ENCODE results near the gene SRGAP1. TPM values are rescaled to one million over a fixed set of nuclear protein-coding genes. Genes with fewer than 3 reads are reported as not detected.

The SRGAP1 gene
- total RNA-seq, 1 donor from 2014 or later = 2.3 TPM

DNA sequence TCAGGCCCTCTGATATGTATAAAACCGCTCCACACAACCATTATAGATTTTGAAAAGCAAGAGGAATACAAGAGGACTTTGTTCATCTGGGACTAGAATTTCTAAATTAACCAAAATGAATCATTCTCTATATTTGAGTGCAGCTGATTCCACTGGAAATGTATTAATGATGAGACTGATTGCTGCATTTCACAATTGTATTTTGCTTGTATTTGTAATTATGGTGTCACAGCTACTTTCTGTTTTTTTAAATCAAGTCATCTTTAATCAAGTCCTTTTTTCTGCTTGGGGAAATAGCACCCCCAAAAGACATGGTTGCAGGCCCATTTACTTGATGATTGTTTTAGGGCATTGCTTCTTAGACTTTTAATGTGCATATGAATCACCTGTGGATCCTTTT, 215.2 kb downstream of the SRGAP1 start:
- Histone ChIP-seq H3K4me1 (no peaks in the 10 kb centered on the region), H3K27ac (replicated peaks) (no peak overlapping the region), H3K27me3 (ENCODE audit: low read depth) (no peaks in the 10 kb centered on the region), H3K36me3 (peaks cover 7% of the 10 kb centered on the region), H3K4me3 (no peak overlapping the region), H3K9me3 (replicated peaks) (no peaks in the 10 kb centered on the region)
- DNase-seq = no peak
- intact Hi-C loops (cut with micrococcal nuclease) = no loop called here
- TF ChIP-seq, protein P1, sequence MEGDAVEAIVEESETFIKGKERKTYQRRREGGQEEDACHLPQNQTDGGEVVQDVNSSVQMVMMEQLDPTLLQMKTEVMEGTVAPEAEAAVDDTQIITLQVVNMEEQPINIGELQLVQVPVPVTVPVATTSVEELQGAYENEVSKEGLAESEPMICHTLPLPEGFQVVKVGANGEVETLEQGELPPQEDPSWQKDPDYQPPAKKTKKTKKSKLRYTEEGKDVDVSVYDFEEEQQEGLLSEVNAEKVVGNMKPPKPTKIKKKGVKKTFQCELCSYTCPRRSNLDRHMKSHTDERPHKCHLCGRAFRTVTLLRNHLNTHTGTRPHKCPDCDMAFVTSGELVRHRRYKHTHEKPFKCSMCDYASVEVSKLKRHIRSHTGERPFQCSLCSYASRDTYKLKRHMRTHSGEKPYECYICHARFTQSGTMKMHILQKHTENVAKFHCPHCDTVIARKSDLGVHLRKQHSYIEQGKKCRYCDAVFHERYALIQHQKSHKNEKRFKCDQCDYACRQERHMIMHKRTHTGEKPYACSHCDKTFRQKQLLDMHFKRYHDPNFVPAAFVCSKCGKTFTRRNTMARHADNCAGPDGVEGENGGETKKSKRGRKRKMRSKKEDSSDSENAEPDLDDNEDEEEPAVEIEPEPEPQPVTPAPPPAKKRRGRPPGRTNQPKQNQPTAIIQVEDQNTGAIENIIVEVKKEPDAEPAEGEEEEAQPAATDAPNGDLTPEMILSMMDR (IDR thresholded peaks at IDR 0.05; ENCODE audit: borderline replicate concordance) = no peak

DNA sequence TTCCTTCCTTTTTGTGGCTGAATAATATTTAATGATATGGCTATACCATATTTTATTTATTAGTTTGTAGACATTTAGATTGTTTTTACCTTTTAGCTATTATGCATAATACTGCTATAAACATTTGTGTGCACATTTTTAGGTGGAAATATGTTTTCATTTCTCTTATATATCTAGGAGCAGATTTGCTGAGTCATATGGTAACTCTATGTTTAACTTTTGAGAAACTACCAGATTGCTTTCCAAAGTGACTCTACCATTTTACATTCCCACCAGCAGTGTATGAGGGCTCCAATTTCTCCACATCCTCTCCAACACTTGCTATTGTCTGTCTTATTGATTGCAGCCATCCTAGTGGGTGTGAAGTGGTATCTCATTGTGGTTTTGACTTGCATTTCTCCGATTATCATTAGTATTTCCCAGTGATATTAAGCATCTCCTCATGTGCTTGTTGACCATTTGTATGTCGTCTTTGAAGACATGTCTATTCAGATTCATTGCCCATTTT, 217.4 kb downstream of the SRGAP1 start:
- H3K27me3 ChIP-seq (ENCODE audit: low read depth) = no peaks in the 10 kb centered on the region
- no peak for DNase-seq
- TF ChIP-seq, protein P1 (IDR thresholded peaks at IDR 0.05; ENCODE audit: borderline replicate concordance) = no peak
- H3K27ac ChIP-seq (replicated peaks) = no peak overlapping the region
- no peaks in the 10 kb centered on the region for H3K9me3 ChIP-seq (replicated peaks)
- H3K36me3 ChIP-seq = peaks cover 12% of the 10 kb centered on the region
- no peaks in the 10 kb centered on the region for H3K4me1 ChIP-seq
- H3K4me3 ChIP-seq = no peak overlapping the region
- intact Hi-C loops (cut with micrococcal nuclease) = no loop called here

DNA sequence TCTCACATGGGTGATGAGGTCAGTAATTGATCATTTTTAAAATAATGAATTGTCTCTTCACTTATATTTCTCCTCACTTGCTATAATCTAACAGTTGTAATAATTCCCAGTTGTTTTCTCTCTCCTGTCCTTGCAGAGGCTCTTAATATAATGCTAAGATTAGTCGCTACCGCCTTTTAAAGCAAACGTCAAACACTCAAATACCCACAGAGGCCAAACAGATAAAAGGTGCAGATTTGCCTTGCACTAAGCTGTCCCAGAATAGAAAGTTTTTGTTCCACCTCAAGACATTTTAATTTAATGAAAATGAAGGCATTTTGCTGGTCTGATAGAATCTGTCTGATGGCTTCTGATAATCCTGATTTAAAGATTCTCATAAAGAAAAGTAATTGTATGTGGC, 218.6 kb downstream of the SRGAP1 start:
- Histone ChIP-seq H3K36me3 (peaks cover 12% of the 10 kb centered on the region), H3K4me1 (no peaks in the 10 kb centered on the region), H3K9me3 (replicated peaks) (no peaks in the 10 kb centered on the region), H3K4me3 (no peak overlapping the region), H3K27ac (replicated peaks) (no peak overlapping the region), H3K27me3 (ENCODE audit: low read depth) (no peaks in the 10 kb centered on the region)
- TF ChIP-seq, protein P1 (IDR thresholded peaks at IDR 0.05; ENCODE audit: borderline replicate concordance) = no peak
- intact Hi-C loops (cut with micrococcal nuclease) = no loop called here
- DNase-seq = no peak

DNA sequence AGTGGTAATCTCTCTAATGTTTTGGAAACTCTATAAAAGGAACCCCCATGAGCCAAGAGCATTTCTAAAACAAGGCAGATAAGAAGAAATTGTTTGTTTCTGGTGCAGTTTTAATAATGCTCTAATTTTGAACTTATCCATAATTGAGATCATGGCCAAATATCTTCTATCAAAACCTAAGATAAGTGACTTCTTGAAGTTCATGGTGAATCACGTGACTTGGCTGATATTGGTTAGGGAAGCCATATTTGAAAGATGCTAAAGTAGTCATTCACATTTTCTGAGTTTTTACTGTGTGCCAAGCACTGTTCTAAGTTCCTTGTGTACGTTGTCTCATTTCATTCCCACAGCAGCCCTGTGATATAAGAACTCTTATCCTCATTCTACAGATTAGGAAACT, 219.7 kb downstream of the SRGAP1 start:
- DNase-seq = no peak
- intact Hi-C loops (cut with micrococcal nuclease) = no loop called here

GRCh38 chr12:64064706-64065105, 220.2 kb downstream of the SRGAP1 start:
- TF ChIP-seq, protein P1 (IDR thresholded peaks at IDR 0.05; ENCODE audit: borderline replicate concordance) = no peak
- Histone ChIP-seq H3K4me3 (no peak overlapping the region), H3K4me1 (no peaks in the 10 kb centered on the region), H3K27me3 (ENCODE audit: low read depth) (no peaks in the 10 kb centered on the region), H3K9me3 (replicated peaks) (no peaks in the 10 kb centered on the region), H3K36me3 (peaks cover 12% of the 10 kb centered on the region), H3K27ac (replicated peaks) (no peak overlapping the region)
- intact Hi-C loops (cut with micrococcal nuclease) = no loop called here
- DNase-seq = no peak

More for the DNA sequence above, 219.7 kb downstream of the SRGAP1 start:
- Histone ChIP-seq H3K27ac (replicated peaks) (no peak overlapping the region), H3K27me3 (ENCODE audit: low read depth) (no peaks in the 10 kb centered on the region), H3K4me1 (no peaks in the 10 kb centered on the region), H3K9me3 (replicated peaks) (no peaks in the 10 kb centered on the region), H3K36me3 (peaks cover 12% of the 10 kb centered on the region), H3K4me3 (no peak overlapping the region)
- TF ChIP-seq, protein P1 (IDR thresholded peaks at IDR 0.05; ENCODE audit: borderline replicate concordance) = no peak

Data from left ventricle myocardium inferior (tissue), 1 donor.